ENCODE results near the gene COL20A1.
"Not testable (repeated sequence)": the region's sequence is repeated elsewhere in the genome, so short reads cannot be mapped to it uniquely, and the experiment has no call there.

COL20A1 gene

DNA sequence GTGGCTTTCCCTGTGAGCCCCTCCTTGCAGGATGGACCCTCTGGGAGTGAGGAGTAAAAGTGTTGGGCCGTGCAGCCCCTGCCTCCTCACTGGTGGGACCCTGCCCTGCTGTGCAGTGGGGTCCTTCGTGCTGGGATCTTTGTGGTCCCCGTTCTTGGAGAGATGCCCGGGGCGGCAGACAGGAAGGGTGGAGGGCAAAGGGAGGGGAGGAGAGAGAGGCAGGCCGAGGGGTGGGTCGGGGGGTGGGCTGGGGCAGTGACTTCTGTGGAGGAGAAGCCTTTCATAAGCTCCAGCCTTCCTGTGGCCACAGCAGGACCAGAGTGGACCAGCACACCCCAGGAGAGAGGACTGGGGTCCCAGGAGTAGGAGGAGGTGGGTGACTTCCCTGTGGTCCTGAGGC lies at the start of gene COL20A1:
Gene COL20A1, plus strand, starts transcription at position 283 of the 400 bp plus-strand sequence. CDS start 1,922 bp downstream, outside the sequence.
- FAIRE-seq: no peak
- DNase-seq (ENCODE audit: insufficient read length, low spot score): no peak

GRCh38 chr20:63243604-63244247 lies 49.3 kb upstream of the COL20A1 start:
- DNase-seq (ENCODE audit: insufficient read length, low spot score) (no peak), FAIRE-seq (no peak)

- DNase-seq (ENCODE audit: insufficient read length, low spot score): no peak
- no peak for FAIRE-seq
These were observed 48.5 kb upstream of the COL20A1 start for GRCh38 chr20:63244468-63244867.

- FAIRE-seq (no peak), DNase-seq (ENCODE audit: insufficient read length, low spot score) (no peak)
These were observed 46.3 kb upstream of the COL20A1 start for GRCh38 chr20:63246490-63247288.

DNA sequence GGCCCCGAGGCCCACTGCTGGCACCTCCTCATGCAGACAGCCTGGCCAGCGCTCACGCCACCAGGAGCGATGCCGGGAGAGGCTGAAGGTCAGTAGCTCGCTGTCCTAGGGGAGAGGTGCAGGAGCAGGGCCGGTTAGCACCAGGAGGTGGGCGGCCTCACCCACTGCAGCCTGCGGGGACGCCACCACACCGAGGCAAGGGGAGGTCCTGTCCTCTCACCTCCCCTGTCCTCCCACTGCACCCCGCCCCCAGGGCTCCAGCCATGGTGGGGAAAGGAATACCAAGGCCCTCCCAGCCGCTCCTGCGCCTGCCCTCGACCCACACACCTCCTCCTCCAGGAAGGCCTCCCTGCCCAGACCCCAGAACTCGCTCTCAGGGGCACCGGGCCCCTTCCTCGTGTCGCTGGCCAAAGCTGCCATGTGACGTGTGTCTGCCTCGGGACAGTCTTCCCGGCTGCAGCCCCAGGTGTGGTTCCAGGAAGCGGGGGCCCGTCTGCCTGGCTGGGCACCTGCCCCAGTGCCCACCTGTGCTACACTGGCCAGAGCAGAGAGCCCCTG lies 45.2 kb upstream of the COL20A1 start:
- no peak for DNase-seq (ENCODE audit: insufficient read length, low spot score)

DNA sequence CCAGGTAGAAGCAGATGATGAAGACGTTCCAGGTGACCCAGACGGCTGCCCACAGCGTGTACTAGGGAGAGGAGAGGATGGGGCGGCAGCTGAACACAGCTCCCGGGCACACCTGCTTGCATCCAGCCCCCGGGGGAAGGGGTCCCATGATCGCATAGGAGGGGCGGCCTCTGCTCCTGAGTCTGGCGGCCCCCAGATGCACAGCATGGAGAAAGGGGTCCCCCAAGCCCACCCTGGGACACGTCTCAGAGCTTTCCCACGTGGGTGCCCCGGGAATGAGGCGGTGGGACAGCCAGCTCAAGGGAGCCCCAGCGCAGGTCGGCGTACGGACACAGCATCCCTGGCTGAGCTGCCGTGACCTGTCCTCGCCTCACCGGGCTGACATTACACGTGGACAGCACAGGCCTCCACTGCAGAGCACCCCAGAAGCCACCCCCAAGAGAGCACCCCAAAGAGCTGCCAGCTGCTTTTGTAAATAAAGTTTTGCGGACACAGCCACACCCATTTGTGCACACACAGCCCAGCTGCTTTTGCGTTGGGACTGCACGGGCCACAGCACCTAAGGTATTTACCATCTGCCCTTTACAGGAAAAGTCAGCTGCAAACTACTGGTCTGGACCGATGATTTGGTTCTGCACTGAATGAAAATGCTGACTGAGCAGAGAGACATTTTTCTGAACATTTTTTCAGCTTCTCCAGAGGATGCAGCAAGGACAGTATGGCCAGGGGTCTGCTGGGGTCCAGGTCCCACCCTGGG lies 44.0 kb upstream of the COL20A1 start:
- FAIRE-seq: no peak
- DNase-seq (ENCODE audit: insufficient read length, low spot score): no peak

More for the DNA sequence above, 45.2 kb upstream of the COL20A1 start:
- no peak for FAIRE-seq

DNA sequence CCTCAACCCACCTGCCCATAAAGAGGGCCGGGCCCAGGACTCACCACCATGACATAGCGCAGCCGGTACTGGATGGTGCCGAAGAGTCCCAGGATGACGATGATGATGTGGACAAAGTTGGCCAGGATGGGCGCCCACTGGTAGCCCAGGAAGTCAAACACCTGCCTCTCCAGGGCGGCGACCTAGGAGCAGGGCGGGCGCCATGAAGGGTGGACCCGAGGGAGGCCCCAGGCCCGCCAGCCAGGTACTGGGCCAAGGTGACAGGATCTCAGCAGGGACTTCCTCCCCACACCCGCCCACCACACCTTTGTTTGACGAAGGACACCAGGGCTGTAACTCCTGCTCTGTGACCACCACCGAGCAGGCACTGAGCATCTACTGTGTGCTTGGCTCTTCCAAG lies 43.1 kb upstream of the COL20A1 start:
- FAIRE-seq (no peak), DNase-seq (ENCODE audit: insufficient read length, low spot score) (no peak)

DNA sequence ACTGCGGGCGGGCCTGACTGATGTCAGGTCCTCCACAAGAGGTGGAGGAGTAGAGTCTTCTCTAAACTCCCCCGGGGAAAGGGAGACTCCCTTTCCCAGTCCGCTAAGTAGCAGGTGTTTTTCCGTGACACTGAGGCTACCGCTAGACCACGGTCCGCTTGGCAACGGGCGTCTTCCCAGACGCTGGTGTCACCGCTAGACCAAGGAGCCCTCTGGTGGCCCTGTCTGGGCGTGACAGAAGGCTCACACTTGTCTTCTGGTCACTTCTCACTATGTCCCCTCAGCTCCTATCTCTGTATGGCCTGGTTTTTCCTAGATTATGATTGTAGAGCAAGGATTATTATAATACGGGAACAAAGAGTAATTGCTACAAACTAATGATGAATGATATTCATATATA lies 41.6 kb upstream of the COL20A1 start:
- FAIRE-seq; DNase-seq (ENCODE audit: insufficient read length, low spot score): not testable (repeated sequence)

- DNase-seq (ENCODE audit: insufficient read length, low spot score): no peak
- FAIRE-seq: no peak
These were observed 40.7 kb upstream of the COL20A1 start for GRCh38 chr20:63252284-63252711.

GRCh38 chr20:63253065-63253437 lies 39.9 kb upstream of the COL20A1 start:
- FAIRE-seq (no peak), DNase-seq (ENCODE audit: insufficient read length, low spot score) (no peak)

DNA sequence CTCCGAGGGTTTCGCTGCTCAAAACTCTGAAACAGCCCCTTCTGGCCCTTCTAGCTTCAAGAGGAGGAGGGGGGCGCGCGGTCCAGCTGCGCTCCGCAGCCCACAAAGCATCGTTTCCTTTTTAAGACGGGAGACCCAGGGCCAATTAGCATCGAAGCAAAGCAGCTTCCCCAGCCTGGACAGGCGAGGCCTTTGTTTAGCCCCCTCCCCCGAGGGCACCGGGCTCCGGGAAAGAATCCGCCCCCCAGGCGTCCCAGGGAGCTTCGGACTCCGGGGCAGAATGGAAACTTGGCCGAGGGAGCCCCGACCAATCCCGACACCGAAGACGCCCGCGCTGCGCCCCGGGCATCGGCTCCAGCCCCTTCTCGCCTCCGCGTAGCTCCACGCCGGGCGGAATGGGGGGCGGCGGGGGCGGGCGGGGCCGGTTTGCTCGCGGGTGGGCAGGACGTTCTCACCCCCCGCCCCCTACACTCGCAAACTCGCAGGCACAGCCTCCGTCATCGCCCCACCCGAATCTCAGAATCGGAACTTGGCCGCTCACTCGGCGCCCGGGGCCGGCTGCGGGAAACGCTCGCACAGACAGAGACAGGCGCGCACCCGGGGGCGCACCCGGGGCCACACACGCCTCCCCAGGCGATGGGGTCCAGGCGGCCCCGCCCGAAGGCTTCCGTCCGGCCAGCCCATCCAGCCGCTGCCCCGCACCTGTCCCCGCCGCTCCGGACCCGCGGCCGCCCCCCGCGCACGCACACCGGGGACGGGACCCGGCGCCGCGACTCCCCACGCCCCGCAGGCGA lies 39.4 kb upstream of the COL20A1 start:
- FAIRE-seq: no peak

DNA sequence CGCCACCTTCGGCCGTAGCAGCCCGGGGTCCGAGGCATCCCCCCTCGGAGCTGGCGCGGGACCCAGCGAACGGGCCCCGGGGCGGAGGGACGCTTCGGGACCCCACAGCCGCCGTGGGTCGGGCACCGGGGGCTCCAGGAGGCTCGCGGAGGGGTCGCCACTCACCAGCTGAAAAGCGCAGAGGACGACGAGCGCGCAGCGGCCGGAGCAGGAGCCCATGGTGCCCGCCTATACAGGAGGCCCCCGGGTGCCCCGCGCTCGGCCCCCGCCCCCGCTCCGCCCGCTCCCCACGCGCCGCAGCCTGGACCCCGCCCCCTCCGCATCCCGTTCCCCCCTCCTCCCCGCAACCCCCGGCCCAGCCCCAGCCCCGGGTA lies 38.8 kb upstream of the COL20A1 start, which contains the start of gene NKAIN4:
Gene NKAIN4, minus strand, starts transcription at position 232 of the 374 bp plus-strand sequence. Its CDS starts 13 bp downstream, at position 219.
- DNase-seq (ENCODE audit: insufficient read length, low spot score) (no peak), FAIRE-seq (no peak)

More for the DNA sequence above, 39.4 kb upstream of the COL20A1 start:
- DNase-seq (ENCODE audit: insufficient read length, low spot score): no peak

- no peak for DNase-seq (ENCODE audit: insufficient read length, low spot score)
- FAIRE-seq: no peak
These were observed 38.2 kb upstream of the COL20A1 start for GRCh38 chr20:63254606-63255384.

- FAIRE-seq: no peak
- DNase-seq (ENCODE audit: insufficient read length, low spot score): no peak
These were observed 36.9 kb upstream of the COL20A1 start for GRCh38 chr20:63255931-63256704.

DNA sequence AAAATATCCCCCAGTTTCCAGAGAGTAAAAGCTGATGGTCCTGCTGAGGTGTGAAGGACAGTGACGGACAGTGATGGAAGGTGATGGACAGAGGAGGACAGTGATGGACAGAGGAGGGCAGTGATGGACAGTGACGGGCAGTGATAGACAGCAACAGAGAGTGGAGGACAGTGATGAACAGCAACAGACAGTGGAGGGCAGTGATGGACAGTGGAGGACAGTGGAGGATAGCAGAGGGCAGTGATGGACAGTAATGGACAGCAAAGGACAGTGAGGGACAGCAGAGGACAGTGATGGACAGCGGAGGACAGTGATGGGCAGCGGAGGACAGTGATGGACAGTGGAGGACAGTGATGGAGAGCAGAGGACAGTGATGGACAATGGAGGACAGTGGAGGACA lies 36.0 kb upstream of the COL20A1 start:
- no peak for DNase-seq (ENCODE audit: insufficient read length, low spot score)
- no peak for FAIRE-seq

- no peak for FAIRE-seq
These were observed 35.4 kb upstream of the COL20A1 start for GRCh38 chr20:63257629-63258028.

GRCh38 chr20:63258781-63259180 lies 34.2 kb upstream of the COL20A1 start:
- DNase-seq (ENCODE audit: insufficient read length, low spot score): no peak
- no peak for FAIRE-seq

More at GRCh38 chr20:63257629-63258028, 35.4 kb upstream of the COL20A1 start:
- DNase-seq (ENCODE audit: insufficient read length, low spot score): no peak

DNA sequence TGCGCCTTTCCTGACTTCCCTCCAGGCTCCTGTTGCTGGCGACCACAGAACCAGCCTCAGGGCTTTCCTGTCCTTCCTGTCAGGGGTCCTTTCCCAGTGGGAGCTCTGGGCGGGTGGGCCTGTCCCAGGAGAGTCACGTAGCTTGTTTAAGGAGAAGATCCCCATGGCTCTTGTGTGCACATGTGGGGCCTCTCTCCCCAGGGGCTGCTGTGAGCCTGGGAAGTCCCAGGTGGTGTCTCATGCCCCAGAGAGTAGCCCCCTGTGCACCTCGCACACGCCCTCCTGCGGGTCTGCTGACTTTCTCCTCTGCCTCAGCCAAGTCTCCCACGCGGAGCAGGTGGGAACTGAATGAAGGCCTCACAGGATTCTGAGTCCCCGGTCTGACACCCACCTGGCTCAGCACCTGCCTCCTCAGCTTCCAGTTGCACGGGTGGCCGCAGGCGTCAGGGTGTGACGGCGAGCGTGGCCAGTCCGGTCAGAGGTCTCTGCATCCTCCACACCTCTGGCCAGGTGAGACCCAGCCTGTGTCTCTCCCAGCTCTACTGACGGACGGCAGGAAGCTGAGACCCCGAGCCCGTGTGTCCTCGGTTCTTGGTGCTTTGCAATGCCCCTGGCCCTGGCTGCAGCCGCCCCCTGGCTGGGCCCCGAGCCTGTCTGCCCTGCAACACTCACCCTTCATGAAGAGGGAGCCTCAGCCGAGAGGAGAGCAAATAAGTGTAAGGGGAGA lies 33.1 kb upstream of the COL20A1 start:
- no peak for DNase-seq (ENCODE audit: insufficient read length, low spot score)
- FAIRE-seq: no peak
